K562 (cell line): Measurements from ENCODE around the gene HAUS7. TPM values are rescaled to one million over a fixed set of nuclear protein-coding genes. Genes with fewer than 3 reads are reported as not detected.

ENCODE experiments used
- ATAC-seq: fragments of 200-7000 bp; cut with Tn5 transposase; 3 replicates; pipeline ENCODE4 v1.9.1; 2020; ENCODE audit warnings: moderate library complexity
- BruUV-seq: library from RNA; stranded (reverse); fragments of 400-500 nt; replicated peaks from 2 replicates; lab custom pipeline; 2021; lab: Mats Ljungman, UMichigan
- CTCF ChIA-PET: fragments of 300-600 bp; formaldehyde crosslinking; extraction: SDS; loops from one replicate; lab custom pipeline; 2021; ENCODE audit warnings: low intra/inter-chr PET ratio; lab: Yijun Ruan, JAX
- POLR2A ChIA-PET: fragments of 300-600, 350-650 bp; sonication (Branson Sonifier 250); formaldehyde crosslinking; extraction: SDS; loops from one replicate; lab custom pipeline; 2021; ENCODE audit warnings: antibody characterized with exemption, inconsistent platforms; lab: Yijun Ruan, JAX
- DNase-seq, 4 experiments: peaks; one replicate each; pipeline versions ENCODE4 v3.0.0 to v3.0.0-alpha.2; 2011 to 2018; ENCODE audit warnings: low spot score in 3 of 4, mixed read lengths in 3 of 4; ENCODE audit errors: extremely low read depth in 1 of 4
- FAIRE-seq: peaks from 2 replicates; lab custom pipeline; 2011; peaks lifted over from hg19 to GRCh38; lab: Jason Lieb, UNC
- H2AFZ ChIP-seq: 2 replicates; pipeline ENCODE4 v1.6.0; 2011; ENCODE audit warnings: low read depth, low read length, control low read depth, inconsistent platforms
- H3K27ac ChIP-seq: fragments of 200-600 bp; 3 replicates; pipeline ENCODE4 v1.8.0; 2011; ENCODE audit warnings: low read depth, mild to moderate bottlenecking, control low read depth, inconsistent platforms, low read length, moderate library complexity, mixed read lengths; ENCODE audit errors: extremely low read depth
- H3K27me3 ChIP-seq, 2 experiments: fragments of 300-600 bp in 1 of 2; 2 replicates in 1 of 2; 3 replicates in 1 of 2; pipeline versions ENCODE4 v1.6.0 to v1.8.0; 2011; ENCODE audit warnings: inconsistent platforms in 2 of 2, low read length in 2 of 2, mild to moderate bottlenecking in 1 of 2, mixed read lengths in 1 of 2, moderate library complexity in 1 of 2; ENCODE audit not compliant: control insufficient read depth in 2 of 2, insufficient read depth in 2 of 2
- H3K36me3 ChIP-seq: fragments of 300-600 bp; 3 replicates; pipeline ENCODE4 v1.8.0; 2011; ENCODE audit warnings: mild to moderate bottlenecking, low read length, inconsistent platforms; ENCODE audit not compliant: control insufficient read depth, insufficient read depth
- H3K4me1 ChIP-seq, 2 experiments: fragments of 200-600 bp in 1 of 2; replicated peaks in 1 of 2; 2 replicates in 1 of 2; 3 replicates in 1 of 2; pipeline versions ENCODE4 v1.5.1 to v1.8.0; 2011; ENCODE audit warnings: inconsistent platforms in 2 of 2, low read length in 2 of 2, mild to moderate bottlenecking in 1 of 2, mixed read lengths in 1 of 2, moderate library complexity in 1 of 2; ENCODE audit not compliant: control insufficient read depth in 2 of 2, insufficient read depth in 2 of 2
- H3K4me2 ChIP-seq: 2 replicates; pipeline ENCODE4 v1.6.1; 2011; ENCODE audit warnings: low read length, control low read depth, inconsistent platforms, mixed read lengths; ENCODE audit not compliant: insufficient read depth
- H3K4me3 ChIP-seq: fragments of 200-600 bp; sonication (generic), shearing (Covaris generic); 2 replicates; pipeline ENCODE4 v1.5.1; 2016; ENCODE audit warnings: control low read depth, inconsistent platforms
- H3K79me2 ChIP-seq: fragments of 200-600 bp; 3 replicates; pipeline ENCODE4 v1.8.0; 2011; ENCODE audit warnings: low read length, inconsistent platforms; ENCODE audit not compliant: control insufficient read depth, insufficient read depth
- H3K9ac ChIP-seq, 2 experiments: 2 replicates each; pipeline versions ENCODE4 v1.6.0 to v1.6.1; 2011; ENCODE audit warnings: low read depth in 2 of 2, low read length in 2 of 2, control low read depth in 1 of 2, inconsistent platforms in 1 of 2, mild to moderate bottlenecking in 1 of 2, mixed read lengths in 1 of 2; ENCODE audit not compliant: insufficient read depth in 1 of 2
- H3K9me1 ChIP-seq: one replicate; pipeline ENCODE4 v1.6.0; 2011; ENCODE audit warnings: inconsistent platforms, mild to moderate bottlenecking, low read length, moderate library complexity; ENCODE audit not compliant: control insufficient read depth, insufficient read depth
- H3K9me3 ChIP-seq: replicated peaks from 2 replicates; pipeline ENCODE4 v1.5.1; 2011; ENCODE audit warnings: low read depth, low read length, inconsistent platforms; ENCODE audit not compliant: control insufficient read depth, insufficient read depth
- H4K20me1 ChIP-seq: replicated peaks from 2 replicates; pipeline ENCODE4 v1.6.1; 2011; ENCODE audit warnings: low read length, inconsistent platforms, mixed read lengths; ENCODE audit not compliant: control insufficient read depth, insufficient read depth
- ATF3 ChIP-seq, 2 experiments: fragments of 450-650 bp in 1 of 2; sonication (generic) in 1 of 2; formaldehyde crosslinking in 1 of 2; IDR thresholded peaks in 1 of 2; conservative IDR thresholded peaks in 1 of 2; 2 replicates each; pipeline versions ENCODE4 v1.6.1 to v1.8.1; 2016 to 2023; ENCODE audit warnings: mild to moderate bottlenecking in 2 of 2, moderate library complexity in 2 of 2, inconsistent platforms in 1 of 2, missing genetic modification reagents in 1 of 2
- CEBPB ChIP-seq: fragments of 450-650 bp; IDR thresholded peaks from 2 replicates; pipeline ENCODE4 v1.6.1; 2016; ENCODE audit warnings: missing genetic modification characterization, missing compliant biosample characterization
- HIVEP1 ChIP-seq: fragments of 250-450 bp; sonication (Bioruptor Pico); IDR thresholded peaks from 2 replicates; pipeline ENCODE4 v1.4.0; 2020; ENCODE audit warnings: mild to moderate bottlenecking
- HSF4 ChIP-seq: fragments of 250-450 bp; sonication (Bioruptor Pico); IDR thresholded peaks from 2 replicates; pipeline ENCODE4 v2.1.2; 2022; ENCODE audit warnings: mild to moderate bottlenecking, moderate library complexity, borderline replicate concordance
- RBM25 ChIP-seq: fragments of 200-400 bp; formaldehyde crosslinking; IDR thresholded peaks from 2 replicates; pipeline ENCODE4 v1.6.1; 2018; ENCODE audit warnings: low read length, low read depth, moderate library complexity; ENCODE audit not compliant: severe bottlenecking
- ZSCAN29 ChIP-seq: fragments of 450-650 bp; IDR thresholded peaks from 2 replicates; pipeline ENCODE4 v1.6.1; 2017
- WGBS: fragments of 100-300 bp; shearing (Covaris generic); methylation state at CpG from one replicate; pipeline ENCODE4 v1.1.6; 2016; ENCODE audit warnings: low coverage, mixed read lengths; ENCODE audit not compliant: insufficient coverage; ENCODE audit errors: missing lambda C conversion rate; 5-methylcytosine and 5-hydroxymethylcytosine counted together
- in situ Hi-C: fragments of 300-500 bp; cut with MboI; formaldehyde crosslinking; loops from 4 replicates; pipeline ENCODE4 v1.15.0; 2018; ENCODE audit warnings: inconsistent platforms, mixed read lengths
- intact Hi-C: fragments of 100-400 bp; cut with micrococcal nuclease; formaldehyde crosslinking; loops from 2 replicates; pipeline ENCODE4 v1.14.2; 2022
- polyA plus RNA-seq, 8 experiments: library from polyadenylated mRNA; depleted of rRNA in 4 of 8; stranded (reverse) in 5 of 8; unstranded in 3 of 8; fragments of >200 nt; fragmentation: Nextera tagmentation in 2 of 8; fragmentation: Illumina TruSeq in 1 of 8; extraction: Ambion mirVana in 2 of 8; extraction: Trizol in 1 of 8; gene quantifications; 2 replicates each; pipeline versions ENCODE4 v1.2.1 to v1.2.3, GENCODE V29; 2011 to 2014; ENCODE audit warnings: inconsistent platforms in 1 of 8, missing spikeins in 1 of 8
- total RNA-seq, 7 experiments: library from RNA; depleted of rRNA in 6 of 7; stranded (reverse); fragments of >200 nt in 6 of 7; fragmentation: Illumina TruSeq in 2 of 7; extraction: Trizol in 2 of 7; gene quantifications; 2 replicates each; pipeline versions ENCODE4 v1.2.1 to v1.2.3, GENCODE V29; 2011 to 2021; ENCODE audit warnings: low replicate concordance in 1 of 7
- TF ChIP-seq, protein P1 (sequence below): fragments of 450-650 bp; IDR thresholded peaks from 2 replicates; pipeline ENCODE4 v1.6.1; 2017; ENCODE audit warnings: antibody characterized with exemption, mild to moderate bottlenecking
- TF ChIP-seq, protein P2 (sequence below): conservative IDR thresholded peaks from 2 replicates; pipeline ENCODE4 v1.6.1; 2011; ENCODE audit warnings: low read depth, mild to moderate bottlenecking, low read length; ENCODE audit not compliant: control insufficient read depth
- TF ChIP-seq, protein P3 (sequence below): fragments of 250-450 bp; sonication (Bioruptor Pico); IDR thresholded peaks from 2 replicates; pipeline ENCODE4 v1.4.0; 2020; ENCODE audit warnings: mild to moderate bottlenecking

HAUS7 gene
- total and polyA plus RNA-seq, 9 of the 15 experiments (the other 6 are each of a cell fraction or from before 2014, with no cell fraction given): 10.0 to 94.9 (median 48.8) TPM

GRCh38 chrX:153471663-153472280 lies 1.4 kb upstream of the HAUS7 start:
- Histone ChIP-seq H3K36me3 (peaks cover 23% of the 10 kb centered on the region; the same call in 2 of the 3 replicates), H3K9ac (peak overlapping the region in 1 of 2 experiments; percentile 45; a peak in 1 of 4 replicates), H2AFZ (0 out of 2 replicates have a peak overlapping the region, but pooled peaks have one; percentile 72), H3K4me2 (no peak overlapping the region), H3K27ac (no peak overlapping the region), H4K20me1 (no peaks in the 10 kb centered on the region), H3K9me3 (no peaks in the 10 kb centered on the region), H3K4me3 (no peak overlapping the region), H3K4me1 (peaks cover 4 to 58% of the 10 kb centered on the region in 2 experiments; a peak in 4 of 5 replicates), H3K27me3 (no peaks in the 10 kb centered on the region), H3K79me2 (peaks cover 29% of the 10 kb centered on the region), H3K9me1 (no peaks in the 10 kb centered on the region)
- ChIA-PET POLR2A (no interaction called here), CTCF (interaction anchor here (0.9 to 1.7 kb wide), 2 partner anchors 35 to 513 kb away, joined by 6 to 9 read pairs; no protein-coding TSS in a partner anchor)
- 29% methylated on average over 6 of the region's 11 CpGs for whole genome bisulfite sequencing
- FAIRE-seq: no peak
- ATAC-seq: no peak
- no TSS peak for BruUV-seq
- in situ Hi-C loops: no loop called here
- DNase-seq: no peak
- intact Hi-C loops: loop anchor here (5.0 kb wide), 1 partner anchor 36 kb away; no protein-coding TSS in a partner anchor
- TF ChIP-seq, protein P1, sequence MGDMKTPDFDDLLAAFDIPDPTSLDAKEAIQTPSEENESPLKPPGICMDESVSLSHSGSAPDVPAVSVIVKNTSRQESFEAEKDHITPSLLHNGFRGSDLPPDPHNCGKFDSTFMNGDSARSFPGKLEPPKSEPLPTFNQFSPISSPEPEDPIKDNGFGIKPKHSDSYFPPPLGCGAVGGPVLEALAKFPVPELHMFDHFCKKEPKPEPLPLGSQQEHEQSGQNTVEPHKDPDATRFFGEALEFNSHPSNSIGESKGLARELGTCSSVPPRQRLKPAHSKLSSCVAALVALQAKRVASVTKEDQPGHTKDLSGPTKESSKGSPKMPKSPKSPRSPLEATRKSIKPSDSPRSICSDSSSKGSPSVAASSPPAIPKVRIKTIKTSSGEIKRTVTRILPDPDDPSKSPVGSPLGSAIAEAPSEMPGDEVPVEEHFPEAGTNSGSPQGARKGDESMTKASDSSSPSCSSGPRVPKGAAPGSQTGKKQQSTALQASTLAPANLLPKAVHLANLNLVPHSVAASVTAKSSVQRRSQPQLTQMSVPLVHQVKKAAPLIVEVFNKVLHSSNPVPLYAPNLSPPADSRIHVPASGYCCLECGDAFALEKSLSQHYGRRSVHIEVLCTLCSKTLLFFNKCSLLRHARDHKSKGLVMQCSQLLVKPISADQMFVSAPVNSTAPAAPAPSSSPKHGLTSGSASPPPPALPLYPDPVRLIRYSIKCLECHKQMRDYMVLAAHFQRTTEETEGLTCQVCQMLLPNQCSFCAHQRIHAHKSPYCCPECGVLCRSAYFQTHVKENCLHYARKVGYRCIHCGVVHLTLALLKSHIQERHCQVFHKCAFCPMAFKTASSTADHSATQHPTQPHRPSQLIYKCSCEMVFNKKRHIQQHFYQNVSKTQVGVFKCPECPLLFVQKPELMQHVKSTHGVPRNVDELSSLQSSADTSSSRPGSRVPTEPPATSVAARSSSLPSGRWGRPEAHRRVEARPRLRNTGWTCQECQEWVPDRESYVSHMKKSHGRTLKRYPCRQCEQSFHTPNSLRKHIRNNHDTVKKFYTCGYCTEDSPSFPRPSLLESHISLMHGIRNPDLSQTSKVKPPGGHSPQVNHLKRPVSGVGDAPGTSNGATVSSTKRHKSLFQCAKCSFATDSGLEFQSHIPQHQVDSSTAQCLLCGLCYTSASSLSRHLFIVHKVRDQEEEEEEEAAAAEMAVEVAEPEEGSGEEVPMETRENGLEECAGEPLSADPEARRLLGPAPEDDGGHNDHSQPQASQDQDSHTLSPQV: no peak
- TF ChIP-seq, protein P2, sequence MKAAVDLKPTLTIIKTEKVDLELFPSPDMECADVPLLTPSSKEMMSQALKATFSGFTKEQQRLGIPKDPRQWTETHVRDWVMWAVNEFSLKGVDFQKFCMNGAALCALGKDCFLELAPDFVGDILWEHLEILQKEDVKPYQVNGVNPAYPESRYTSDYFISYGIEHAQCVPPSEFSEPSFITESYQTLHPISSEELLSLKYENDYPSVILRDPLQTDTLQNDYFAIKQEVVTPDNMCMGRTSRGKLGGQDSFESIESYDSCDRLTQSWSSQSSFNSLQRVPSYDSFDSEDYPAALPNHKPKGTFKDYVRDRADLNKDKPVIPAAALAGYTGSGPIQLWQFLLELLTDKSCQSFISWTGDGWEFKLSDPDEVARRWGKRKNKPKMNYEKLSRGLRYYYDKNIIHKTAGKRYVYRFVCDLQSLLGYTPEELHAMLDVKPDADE: no peak
- TF ChIP-seq ATF3 (IDR thresholded peaks at IDR 0.05): no peak
- TF ChIP-seq ATF3 (CRISPR knock-in tag; conservative IDR thresholded peaks at IDR 0.05): no peak
- TF ChIP-seq ZSCAN29: no peak
- TF ChIP-seq HIVEP1 (CRISPR knock-in tag): no peak
- TF ChIP-seq, protein P3, sequence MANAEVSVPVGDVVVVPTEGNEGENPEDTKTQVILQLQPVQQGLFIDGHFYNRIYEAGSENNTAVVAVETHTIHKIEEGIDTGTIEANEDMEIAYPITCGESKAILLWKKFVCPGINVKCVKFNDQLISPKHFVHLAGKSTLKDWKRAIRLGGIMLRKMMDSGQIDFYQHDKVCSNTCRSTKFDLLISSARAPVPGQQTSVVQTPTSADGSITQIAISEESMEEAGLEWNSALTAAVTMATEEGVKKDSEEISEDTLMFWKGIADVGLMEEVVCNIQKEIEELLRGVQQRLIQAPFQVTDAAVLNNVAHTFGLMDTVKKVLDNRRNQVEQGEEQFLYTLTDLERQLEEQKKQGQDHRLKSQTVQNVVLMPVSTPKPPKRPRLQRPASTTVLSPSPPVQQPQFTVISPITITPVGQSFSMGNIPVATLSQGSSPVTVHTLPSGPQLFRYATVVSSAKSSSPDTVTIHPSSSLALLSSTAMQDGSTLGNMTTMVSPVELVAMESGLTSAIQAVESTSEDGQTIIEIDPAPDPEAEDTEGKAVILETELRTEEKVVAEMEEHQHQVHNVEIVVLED (CRISPR knock-in tag): no peak
- no peak for TF ChIP-seq HSF4 (CRISPR knock-in tag)
- no peak for TF ChIP-seq CEBPB
- no peak for TF ChIP-seq RBM25
